Measurements from ENCODE around the gene WDR7.

DNA sequence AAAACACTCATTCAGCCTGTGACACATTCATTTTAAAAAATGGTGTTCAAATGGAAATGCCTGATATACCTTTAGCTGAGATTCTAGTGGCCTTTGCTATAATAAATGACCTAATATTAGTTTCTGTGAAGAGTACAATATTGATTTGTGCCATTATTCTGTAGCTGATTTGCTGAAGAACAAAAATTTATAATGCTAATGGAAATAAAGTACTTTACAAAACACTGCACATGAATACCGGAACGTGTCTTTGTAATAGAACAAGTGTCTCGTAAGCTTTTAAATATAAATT lies 138.7 kb downstream of the WDR7 start:
- TF ChIP-seq, protein P1, sequence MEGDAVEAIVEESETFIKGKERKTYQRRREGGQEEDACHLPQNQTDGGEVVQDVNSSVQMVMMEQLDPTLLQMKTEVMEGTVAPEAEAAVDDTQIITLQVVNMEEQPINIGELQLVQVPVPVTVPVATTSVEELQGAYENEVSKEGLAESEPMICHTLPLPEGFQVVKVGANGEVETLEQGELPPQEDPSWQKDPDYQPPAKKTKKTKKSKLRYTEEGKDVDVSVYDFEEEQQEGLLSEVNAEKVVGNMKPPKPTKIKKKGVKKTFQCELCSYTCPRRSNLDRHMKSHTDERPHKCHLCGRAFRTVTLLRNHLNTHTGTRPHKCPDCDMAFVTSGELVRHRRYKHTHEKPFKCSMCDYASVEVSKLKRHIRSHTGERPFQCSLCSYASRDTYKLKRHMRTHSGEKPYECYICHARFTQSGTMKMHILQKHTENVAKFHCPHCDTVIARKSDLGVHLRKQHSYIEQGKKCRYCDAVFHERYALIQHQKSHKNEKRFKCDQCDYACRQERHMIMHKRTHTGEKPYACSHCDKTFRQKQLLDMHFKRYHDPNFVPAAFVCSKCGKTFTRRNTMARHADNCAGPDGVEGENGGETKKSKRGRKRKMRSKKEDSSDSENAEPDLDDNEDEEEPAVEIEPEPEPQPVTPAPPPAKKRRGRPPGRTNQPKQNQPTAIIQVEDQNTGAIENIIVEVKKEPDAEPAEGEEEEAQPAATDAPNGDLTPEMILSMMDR (IDR thresholded peaks at IDR 0.05): peak; percentile 44
- TF ChIP-seq ZFX (IDR thresholded peaks at IDR 0.05; ENCODE audit: borderline replicate concordance): no peak
